ENCODE results near the gene ZNF282.

The ZNF282 gene

DNA sequence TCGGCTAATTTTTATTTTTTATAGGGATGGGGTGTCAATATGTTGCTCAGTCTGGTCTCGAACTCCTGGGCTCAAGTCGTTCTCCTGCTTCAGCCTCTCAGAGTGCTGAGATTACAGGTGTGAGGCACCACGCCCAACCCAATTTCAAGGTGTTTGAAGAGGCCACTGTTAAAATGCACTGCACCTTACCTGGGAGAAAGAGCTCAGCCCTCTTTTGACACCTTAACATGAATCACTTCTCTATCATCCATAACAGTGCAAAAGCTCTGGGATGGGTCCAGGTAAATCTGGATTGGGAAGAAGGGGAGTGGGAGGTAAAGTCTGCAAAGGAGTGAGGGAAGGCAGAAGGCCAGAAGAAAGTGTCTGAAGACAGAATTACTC, 557 bp upstream of the ZNF282 start:
- no peak for DNase-seq

DNA sequence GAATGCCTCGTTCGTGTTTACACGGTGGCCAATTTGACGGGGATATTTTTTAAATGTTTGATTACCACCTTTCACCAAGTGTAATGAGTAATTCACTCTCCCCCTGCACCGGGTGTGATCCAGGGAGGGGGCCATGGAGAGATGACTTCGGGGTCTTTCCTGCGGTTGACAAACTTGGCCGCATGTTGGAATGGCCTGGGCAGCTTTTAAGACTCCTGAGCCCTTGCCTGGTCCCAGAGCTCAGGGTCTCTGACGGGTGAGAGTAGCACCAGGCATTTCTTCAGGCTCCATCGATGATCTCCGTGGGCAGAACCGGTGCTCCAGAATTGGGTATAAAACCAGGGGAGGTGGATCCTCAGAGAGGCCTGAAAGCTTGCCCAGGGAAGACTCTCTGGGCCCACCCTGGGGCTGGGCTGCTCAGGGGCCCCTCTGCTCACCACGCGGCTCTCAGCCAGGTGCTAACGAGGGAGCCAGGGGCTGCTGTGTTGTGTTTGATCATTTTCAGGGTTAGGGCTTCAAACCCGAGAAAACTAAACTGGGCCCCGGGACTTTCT, 882 bp downstream of the ZNF282 start:
- DNase-seq, result peak; percentile 33

DNA sequence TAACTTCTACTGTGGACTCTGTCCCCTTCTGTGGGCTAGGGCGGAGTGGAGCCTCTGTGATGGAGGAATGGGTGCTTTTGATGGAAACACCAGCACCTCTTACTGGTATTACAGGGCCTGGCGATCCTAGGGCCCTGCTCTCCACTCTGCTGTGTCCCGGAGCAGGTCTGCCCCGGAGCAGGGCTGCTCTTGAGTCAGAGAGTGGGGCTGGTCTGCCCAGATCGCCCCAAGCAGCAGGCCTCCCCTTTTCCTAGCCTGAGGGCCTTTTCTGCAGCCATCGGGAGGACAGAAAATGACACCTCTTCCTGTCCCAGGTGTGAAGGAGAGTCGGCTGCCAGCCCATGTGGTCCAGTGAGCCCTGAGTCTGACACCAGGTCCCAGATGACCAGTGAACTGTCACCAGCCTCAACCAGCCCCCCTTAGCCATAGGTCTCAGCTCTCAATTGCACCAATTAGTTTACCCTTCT, 1.4 kb downstream of the ZNF282 start:
- peak; percentile 26 for DNase-seq

DNA sequence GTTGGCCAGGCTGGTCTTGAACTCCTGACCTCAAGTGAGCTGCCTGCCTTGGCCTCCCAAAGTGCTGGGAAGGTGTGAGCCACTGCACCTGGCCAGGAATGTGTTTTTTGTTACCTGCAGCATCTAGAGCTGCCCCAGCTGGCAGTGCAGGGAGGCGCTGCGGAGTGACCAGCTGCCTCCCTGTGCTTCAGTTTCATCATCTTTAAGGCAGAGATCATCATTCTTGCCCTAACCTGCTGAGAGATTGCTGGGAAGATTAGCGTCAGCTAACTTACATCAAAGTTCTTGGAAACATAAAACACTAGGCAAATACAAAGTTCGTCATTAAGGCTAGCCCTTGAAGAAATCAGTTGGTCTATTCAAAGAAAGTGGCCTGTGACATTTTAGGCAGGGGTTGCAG, 2.3 kb downstream of the ZNF282 start:
- no peak for DNase-seq

DNA sequence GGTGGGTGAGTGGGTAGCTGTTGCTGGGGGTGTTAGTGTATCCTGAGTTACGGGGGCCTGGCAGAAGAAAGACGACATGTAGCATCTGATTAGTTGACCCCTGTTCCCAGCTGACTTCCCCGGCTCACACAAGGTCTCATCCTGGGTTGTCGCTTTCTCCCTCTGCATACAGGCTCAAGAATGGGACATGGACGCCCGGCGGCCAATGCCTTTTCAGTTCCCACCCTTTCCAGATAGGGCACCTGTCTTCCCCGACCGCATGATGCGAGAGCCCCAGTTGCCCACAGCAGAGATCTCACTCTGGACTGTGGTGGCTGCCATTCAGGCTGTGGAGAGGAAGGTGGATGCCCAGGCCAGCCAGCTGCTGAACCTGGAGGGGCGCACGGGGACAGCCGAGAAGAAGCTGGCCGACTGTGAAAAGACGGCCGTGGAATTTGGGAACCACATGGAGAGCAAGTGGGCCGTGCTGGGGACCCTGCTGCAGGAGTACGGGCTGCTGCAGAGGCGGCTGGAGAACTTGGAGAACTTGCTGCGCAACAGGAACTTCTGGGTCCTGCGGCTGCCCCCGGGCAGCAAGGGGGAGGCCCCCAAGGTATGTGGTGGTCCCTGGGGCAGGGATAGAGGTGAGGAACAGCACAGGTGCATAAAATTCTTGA, 2.9 kb downstream of the ZNF282 start:
- DNase-seq, result no peak

DNA sequence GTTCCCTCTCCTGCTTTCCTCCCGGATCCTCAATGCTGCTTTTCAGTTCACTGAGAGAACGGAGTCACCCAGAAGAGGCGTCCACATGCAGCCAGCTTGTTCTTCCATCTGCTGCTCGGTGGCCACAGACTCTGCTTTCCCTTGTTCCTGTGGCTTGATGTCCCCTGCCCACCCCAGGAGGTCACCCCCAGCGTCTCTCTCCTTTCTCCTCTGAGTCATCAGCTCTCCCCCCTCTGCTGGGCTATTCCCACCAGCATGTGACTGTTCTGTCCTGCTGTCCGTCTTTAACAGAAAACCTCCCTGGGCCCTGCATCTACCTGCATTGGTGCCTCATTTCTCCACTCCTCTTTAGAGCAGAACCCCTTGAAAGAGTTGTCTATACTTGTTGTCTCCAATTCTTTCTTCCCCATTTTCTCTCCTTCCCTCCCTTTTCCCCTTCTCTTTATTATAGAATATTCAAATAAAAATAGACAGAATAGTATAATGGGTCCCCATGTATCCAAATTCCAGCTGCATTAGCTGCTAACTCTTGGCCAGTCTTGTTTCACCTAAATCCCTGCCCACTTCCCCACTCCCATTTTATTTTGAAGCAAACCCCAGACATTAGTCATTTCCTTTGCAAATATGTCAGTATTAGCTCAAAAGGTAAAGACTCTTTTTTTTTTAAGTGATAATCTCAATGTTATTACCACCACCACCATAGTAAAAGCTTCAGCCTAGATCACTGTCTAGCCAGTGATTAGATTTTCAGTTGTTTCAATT, 4.1 kb downstream of the ZNF282 start:
- DNase-seq, result no peak

DNA sequence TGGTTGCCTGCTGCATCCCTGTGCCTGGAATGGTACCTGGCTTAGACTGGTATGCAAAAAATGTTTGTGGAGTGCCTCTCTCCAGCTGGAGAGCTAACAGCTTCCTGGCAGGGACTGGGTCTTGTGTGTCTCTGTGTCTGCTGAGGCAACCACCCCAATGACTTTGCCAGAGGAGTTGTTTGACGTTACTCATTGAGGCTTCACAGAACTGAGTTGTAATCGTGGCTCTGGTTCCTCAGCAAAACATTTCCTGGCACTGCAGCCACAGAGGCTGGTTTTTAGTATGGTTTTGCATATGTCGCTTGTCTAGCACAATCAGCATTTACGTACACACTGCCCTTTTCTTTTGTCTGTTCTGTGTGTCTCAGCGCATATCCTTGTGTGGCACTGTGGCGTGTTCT, 7.5 kb downstream of the ZNF282 start:
- no peak for DNase-seq

DNA sequence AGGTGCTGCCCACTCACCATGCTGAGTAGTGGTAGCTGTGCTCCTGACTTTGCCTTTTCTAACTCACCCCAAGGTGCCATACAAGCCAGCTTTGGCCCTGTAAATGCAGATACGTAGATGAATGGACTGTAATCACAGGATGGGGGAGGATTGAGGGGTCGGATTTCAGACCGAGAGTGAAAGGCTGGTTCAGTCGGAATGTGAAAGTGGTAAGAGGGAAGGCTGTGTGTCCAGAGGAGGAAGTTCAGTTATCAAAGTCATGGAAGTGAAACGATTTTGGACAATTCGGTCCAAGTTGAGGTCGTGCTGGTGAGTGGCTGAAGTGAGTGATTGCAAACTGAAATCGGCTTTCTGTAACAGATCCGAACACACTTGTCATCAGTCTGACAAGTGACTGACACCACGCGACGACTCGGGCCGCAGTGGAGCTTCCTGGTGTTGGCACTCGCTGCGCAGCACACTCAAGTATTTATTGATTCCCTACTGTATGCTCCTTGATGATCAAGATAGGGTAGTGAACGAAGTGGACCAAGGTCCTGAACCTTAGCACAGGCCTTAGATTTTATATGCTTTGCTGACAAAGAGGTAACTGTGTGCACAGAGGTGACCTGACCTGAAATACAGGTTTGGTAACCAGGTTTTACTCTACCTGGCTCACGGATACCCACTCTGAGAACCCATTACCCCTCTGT, 10.5 kb downstream of the ZNF282 start:
- DNase-seq, result no peak

DNA sequence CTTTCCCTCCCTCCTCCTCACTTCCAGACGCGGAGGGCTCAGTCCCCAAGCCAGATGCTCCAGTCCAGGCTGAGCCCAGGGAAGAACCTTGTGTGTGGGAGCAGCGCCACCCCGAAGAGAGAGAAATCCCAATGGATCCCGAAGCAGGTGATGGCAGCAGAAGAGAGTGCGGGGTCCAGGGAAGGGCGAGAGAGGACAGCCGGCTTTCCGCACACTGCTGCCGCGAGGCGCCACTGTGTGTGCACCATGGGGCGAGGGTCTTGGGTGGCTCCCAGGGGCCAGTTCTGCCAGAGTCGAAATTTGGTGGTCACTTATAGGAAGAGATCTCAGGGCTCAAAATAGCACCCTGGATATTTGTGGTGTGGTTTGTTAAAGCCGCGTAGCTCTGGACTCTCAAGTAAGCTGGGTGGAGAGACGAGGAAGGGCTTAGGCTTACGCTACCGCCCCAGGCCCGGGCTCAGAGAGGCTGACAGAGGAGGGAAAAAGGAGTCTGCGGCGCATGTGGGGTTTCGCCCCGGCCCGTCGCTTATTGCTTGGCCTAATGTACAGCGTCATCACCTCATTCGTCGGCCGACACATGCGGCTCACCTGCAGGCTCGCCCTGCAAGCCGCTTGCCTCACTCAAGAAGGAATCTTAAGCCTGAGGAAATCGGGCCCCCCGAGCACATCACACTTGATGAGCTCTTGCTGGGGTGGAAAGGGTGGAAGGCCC, 12.1 kb downstream of the ZNF282 start:
- no peak for DNase-seq

DNA sequence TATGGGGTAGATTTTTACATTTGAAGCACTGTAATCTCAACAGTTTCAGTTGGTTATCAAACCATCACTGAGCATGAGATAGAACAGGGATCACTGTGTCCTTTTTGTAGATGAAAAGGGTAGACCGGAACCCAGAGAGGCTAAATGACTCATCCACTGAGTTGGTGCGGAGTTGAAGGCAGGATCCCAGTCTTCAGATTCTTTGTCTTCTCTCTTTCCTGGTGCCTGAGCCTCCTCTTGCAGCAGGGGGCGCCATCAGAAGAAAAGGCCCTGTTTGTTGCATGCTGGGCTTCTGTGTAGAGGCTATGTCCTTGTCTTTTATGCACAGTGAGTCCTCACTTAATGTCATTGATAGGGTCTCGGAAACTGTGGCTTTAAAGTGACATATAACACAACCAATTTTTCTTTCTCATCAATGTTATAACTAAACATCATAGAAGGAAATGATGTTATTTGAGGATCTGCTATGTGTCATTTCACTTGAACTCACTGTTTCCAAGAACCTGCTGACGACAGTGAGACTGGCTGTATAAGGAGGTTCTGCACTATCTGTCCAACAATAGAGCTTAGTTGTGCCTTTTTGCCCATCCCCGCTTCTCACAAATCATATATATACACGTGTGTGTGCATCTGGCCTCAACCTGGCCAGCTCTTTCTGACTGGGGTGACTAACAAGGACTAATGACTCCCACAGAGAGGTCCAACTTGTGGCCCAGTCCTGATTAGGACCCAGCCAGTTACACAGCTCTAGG, 14.3 kb downstream of the ZNF282 start:
- peak; percentile 73 for DNase-seq

DNA sequence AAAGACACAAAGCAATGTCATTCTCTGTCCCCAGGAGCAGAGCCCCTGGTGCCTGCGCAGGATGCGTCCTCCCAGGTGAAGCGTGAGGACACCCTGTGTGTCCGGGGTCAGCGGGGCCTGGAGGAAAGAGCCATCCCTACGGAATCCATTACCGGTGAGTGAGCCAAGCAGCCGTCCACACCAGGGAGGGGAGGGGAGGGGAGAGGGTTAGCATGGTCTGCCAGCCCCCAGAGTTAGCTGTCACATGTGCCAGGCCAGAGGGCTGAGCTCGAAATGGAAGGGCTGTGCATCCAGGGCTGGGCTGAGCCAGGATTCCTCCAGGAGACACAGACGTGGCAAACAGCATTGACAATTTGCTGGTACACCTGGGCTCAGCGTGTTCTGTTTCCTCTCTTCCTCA, 15.2 kb downstream of the ZNF282 start:
- DNase-seq, result no peak

DNA sequence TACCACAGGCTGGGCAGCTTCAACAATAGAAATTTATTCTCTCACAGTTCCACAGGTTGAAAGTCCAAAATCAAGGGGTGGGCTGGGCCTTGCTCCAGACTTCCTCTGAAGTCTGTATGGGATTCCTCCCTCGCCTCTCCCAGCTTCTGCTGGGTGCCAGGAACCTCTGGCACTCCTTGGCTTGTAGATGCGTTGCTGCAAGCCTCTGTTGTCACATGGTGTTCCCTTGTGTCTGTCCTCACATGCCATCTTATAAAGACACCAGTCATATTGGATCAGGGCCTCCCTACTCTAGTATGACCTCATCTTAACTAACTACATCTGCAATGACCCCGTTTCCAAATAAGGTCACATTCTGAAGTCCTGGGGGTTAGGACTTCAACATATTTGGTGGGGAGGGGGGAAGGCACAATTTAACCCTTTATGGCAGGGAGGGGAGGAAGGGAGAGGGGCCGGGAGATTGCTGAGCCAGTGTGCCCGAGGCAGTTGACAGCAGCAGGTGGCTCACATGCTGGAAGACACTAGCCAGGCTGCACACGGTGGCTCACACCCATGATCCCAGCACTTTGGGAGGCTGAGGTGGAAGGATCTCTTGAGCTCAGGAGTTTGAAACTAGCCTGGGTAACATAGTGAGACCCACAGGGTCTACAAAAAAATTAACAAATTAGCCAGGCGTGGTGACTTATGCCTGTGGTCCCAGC, 18.8 kb downstream of the ZNF282 start:
- DNase-seq, result no peak

DNA sequence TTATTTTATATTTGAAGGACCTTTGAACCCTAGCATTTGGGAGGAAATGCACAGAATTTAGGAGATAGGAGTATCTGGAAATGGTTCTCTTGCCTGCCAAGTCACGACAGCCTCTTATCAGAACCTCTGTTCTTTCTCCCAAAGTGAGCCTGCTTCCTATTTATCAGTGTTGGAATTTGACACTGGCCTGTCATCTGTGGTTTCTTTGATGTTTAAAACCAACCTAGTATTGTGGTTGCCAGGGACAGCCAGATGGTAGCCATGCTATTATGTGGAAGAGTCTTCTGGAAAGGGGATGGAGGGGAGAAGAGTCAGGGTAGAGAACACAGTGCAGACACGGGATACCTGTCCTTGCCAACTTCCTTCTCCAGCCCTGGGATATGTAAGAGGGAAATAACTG, 21.1 kb downstream of the ZNF282 start:
- no peak for DNase-seq

DNA sequence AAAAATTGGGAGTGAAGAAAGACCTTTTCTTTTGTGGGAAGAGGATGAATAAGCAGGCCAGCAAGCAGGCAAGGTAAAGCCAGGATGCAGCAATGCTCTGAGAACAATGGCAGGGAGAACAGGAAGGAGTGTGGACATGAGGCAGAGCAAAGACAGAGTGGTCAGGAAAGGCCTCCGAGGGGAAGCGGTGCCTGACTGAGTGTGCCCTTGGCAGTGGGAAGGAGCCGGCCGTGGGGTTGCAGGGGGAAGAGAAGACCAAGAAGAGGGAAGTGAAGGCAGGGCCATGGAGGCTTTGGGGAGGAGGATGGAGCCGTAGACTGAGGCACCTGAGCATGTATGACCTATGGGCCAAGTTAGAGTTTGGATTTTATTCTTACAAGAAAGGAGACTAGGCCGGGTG, 22.2 kb downstream of the ZNF282 start:
- no peak for DNase-seq

DNA sequence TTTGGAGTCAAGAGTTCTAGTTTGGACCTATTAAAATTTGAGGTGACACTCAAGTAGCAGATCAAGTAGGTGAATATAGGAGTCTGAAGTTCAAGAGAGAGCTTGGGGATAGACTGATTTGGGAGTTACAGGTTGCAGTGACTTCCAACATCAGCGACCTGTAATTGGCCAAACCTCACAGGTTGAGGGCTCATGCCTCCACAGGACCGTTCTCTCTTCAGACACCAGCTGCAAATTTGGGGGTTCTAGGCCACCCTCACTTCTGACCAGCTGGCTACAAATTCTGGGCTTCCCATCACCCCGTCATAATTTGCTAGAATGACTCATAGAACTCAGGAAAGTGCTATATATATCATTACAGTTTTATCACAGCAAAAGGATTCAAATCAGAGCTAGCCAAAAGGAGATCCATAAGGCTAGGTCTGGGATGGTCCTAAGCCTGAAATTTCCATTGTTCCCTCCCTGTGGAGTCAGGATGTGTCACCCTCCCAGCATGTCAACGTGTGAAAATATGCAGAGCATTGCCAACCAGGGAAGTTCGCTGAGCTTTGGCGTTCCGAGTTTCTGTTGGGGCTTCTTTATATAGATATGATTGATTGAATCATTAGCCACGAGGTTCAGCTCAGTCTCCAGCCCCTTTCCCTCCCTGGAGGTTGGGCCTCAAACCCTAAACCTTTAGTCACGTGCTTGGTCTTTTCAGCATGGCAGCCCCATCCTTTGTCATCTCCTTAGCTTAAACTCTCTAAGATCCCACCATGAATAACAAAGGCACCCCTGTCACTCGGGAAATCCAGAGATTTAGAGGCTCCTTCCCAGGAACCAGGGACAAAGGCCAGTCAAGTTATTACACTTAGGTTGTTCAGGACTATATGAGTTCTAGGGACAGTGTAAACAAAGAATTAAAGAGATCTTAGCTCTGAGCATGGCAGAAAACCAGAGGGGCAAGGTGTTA, 23.4 kb downstream of the ZNF282 start:
- DNase-seq, result no peak

DNA sequence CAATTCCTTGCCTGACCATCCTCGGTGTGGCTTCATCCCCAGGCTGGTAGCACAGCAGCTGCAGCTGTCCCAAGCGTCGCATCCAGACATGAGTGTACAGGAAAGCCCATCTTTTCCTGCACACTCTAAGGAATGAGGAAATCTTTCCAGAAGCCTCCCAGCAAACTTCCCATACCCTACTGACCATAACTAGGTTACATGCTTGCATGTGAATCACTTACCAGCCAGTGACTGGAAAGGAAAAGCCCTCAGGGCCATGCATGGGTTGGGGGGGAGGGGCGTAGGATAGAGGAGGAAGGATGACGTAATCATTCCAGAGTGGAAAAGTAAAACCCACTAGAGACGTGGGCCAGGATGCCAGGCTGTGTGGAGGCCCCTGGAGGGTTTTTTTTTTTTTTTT, 25.2 kb downstream of the ZNF282 start:
- no peak for DNase-seq

DNA sequence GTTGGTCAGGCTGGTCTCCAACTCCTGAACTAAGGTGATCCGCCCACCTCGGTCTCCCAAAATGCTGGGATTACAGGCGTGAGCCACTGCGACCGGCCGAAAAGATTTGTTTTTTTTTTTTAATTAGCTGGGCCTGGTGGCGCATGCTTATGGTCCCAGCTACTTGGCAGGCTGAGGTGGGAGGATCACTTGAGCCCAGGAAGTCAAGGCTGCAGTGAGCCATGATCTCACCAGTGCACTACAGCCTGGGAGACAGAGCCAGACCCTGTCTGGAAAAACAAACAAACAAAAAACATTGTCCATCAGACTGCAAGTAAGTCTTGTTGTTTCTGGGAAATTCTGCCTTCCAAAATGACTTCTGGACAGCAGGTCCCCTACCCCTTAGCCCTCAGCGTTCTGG, 27.8 kb downstream of the ZNF282 start:
- no peak for DNase-seq

DNA sequence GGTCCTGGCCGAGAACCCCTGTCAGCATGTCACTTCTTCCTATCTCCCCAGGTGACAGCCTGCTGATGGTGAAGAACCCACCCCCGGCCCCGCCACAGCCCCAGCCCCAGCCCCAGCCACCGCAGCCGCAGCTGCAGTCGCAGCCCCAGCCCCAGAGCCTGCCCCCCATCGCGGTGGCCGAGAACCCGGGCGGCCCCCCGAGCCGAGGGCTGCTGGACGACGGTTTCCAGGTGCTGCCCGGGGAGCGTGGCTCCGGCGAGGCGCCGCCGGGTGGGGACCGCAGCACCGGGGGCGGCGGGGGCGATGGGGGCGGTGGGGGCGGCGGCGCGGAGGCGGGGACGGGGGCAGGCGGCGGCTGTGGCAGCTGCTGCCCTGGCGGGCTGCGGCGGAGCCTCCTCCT, 28.4 kb downstream of the ZNF282 start:
- DNase-seq, result no peak

DNA sequence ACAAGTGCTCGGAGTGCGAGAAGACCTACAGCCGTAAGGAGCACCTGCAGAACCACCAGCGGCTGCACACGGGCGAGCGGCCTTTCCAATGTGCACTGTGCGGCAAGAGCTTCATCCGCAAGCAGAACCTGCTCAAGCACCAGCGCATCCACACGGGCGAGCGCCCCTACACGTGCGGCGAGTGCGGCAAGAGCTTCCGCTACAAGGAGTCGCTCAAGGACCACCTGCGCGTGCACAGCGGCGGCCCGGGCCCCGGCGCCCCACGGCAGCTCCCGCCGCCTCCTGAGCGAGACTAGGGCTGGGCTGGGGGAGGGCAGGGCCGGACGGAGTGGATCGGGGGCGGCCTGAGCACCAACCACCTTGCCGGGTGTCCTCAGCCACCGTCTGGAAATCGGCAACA, 29.0 kb downstream of the ZNF282 start:
- no peak for DNase-seq

DNA sequence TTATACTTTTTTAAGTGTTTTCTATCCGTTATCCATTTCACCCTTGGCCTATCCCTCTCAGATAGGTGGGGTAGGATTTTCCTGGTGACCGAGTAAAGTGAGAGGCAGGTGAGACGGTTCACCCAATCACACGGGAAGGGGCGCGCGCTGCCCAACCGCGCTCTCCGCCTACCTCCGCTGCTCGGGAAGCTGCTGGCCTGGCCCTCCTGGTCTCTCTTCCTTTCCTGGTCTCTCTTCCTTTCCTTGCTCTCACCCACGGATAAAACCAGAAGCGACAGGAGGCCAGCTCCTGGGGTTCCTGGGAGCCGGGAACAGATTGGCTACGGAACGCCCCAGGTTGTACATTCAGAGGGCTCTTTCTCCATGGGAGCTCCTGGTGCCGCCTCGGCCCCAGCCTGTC, 29.8 kb downstream of the ZNF282 start:
- no peak for DNase-seq

DNA sequence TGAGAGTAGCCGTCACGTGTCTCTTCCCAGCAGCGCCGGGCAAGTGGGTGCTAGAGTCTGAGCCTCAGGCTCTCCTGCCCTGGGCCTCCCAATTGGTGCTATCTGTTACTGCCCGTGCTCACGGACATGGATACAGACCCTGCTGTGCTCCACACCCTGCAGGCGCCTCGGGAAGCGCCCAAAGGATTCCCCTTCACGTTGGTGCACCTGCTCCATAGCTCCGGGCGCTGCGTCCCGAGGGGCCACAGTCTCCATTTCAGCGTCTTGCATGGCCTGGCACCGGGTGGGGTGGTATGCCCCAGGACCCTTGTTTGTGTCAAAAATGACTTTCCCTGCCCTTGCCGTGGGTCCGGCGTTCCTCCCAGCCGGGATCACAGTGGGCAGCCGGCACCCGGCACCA, 30.3 kb downstream of the ZNF282 start:
- no peak for DNase-seq

All from activated T-cell treated with anti-CD3 and anti-CD28 coated beads, Interleukin-2, amount 50 U/mL, for 1 hour (primary cell).